Kidney epithelial cell (primary cell): Measurements from ENCODE around the gene CRACDL. TPM values are rescaled to one million over a fixed set of nuclear protein-coding genes. Genes with fewer than 3 reads are reported as not detected.

Source experiments
- DNase-seq: peaks from one replicate; pipeline ENCODE4 v3.0.0-alpha.2; 2010; ENCODE audit warnings: low read depth
- H3K27me3 ChIP-seq: 2 replicates; pipeline ENCODE4 v1.6.0; 2011; ENCODE audit warnings: low read length; ENCODE audit not compliant: control insufficient read depth, insufficient read depth
- H3K36me3 ChIP-seq: 2 replicates; pipeline ENCODE4 v1.5.1; 2011; ENCODE audit warnings: low read length; ENCODE audit not compliant: control insufficient read depth, insufficient read depth
- H3K4me3 ChIP-seq: 2 replicates; pipeline ENCODE4 v1.5.1; 2011; ENCODE audit warnings: low read depth, mild to moderate bottlenecking, control low read depth, low read length
- total RNA-seq: library from RNA; depleted of rRNA; stranded (reverse); fragments of >200 nt; gene quantifications from 2 replicates; pipeline ENCODE4 v1.2.3, GENCODE V29; 2015
- TF ChIP-seq, protein P1 (sequence below): IDR thresholded peaks from 2 replicates; pipeline ENCODE4 v1.5.1; 2011; ENCODE audit warnings: mild to moderate bottlenecking, moderate library complexity, low read length, control low read depth, inconsistent platforms; ENCODE audit not compliant: insufficient read depth, poor library complexity, severe bottlenecking

CRACDL gene
- total RNA-seq, 1 donor from 2014 or later = 1.4 TPM

DNA sequence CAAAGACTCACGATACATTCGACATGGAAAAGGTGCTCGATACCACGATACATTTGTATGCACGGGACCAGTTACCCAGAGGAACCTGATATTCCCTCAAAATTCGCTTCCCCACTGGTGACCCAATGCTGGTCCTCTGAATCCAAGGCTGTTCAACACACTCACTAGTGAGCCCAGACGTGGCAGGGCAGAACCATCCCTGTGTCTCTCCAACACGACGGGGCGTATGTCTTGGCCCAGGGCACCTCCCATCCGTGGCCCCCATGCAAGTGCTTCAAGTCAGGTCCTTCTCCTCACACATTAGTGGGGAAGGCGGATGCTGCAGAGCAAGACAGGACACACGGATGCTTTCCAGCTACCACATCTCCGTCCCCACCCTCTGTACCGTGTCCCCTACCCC lies 6.1 kb downstream of the CRACDL start:
- TF ChIP-seq, protein P1, sequence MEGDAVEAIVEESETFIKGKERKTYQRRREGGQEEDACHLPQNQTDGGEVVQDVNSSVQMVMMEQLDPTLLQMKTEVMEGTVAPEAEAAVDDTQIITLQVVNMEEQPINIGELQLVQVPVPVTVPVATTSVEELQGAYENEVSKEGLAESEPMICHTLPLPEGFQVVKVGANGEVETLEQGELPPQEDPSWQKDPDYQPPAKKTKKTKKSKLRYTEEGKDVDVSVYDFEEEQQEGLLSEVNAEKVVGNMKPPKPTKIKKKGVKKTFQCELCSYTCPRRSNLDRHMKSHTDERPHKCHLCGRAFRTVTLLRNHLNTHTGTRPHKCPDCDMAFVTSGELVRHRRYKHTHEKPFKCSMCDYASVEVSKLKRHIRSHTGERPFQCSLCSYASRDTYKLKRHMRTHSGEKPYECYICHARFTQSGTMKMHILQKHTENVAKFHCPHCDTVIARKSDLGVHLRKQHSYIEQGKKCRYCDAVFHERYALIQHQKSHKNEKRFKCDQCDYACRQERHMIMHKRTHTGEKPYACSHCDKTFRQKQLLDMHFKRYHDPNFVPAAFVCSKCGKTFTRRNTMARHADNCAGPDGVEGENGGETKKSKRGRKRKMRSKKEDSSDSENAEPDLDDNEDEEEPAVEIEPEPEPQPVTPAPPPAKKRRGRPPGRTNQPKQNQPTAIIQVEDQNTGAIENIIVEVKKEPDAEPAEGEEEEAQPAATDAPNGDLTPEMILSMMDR = no peak
- no peak for DNase-seq
- H3K4me3 ChIP-seq = no peak overlapping the region
- H3K27me3 ChIP-seq = peaks cover 2% of the 10 kb centered on the region
- H3K36me3 ChIP-seq = no peaks in the 10 kb centered on the region

DNA sequence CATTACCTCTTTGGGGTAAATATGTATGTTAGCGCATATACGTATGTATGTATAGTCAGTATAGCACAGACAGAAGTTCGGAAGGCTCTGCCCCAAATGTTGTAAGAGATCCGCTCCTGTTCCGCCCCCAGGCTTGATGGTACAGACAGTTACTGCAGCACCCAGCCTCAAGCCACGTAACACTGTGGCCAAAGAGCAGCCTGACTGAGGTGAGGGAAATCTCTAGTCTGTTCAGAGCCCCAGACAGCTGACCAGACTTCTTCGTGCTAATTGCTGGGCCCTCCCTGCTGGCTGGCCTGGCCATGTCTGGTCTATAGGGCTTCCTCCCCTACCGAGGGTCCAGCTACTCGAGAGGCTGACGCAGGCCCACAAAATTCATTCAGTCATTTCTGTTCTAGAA lies 7.8 kb downstream of the CRACDL start:
- Histone ChIP-seq H3K36me3 (no peaks in the 10 kb centered on the region), H3K4me3 (no peak overlapping the region), H3K27me3 (peaks cover 2% of the 10 kb centered on the region)
- TF ChIP-seq, protein P1 = no peak
- no peak for DNase-seq

DNA sequence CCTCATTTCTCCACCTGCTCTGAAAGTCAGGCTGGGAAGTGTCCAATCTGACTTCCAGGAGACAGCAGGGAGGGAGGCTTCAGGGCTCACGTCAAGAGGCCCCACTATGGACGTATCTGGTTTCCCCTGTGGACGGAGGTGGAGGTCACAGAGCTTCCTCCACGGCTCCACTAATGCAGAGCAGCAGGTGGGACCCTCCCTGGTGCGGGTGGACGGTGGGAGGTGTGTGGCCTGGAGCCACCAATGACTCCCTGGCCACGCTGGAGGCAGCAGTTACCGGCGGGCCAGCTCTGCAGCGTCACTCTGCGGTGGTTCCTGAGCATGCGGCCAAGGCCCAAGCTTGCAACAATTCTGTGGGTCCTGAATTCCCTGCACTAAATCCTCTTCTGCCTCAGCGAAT lies 9.0 kb downstream of the CRACDL start:
- no peak for DNase-seq
- H3K27me3 ChIP-seq = peaks cover 2% of the 10 kb centered on the region
- TF ChIP-seq, protein P1 = peak; percentile 21
- no peaks in the 10 kb centered on the region for H3K36me3 ChIP-seq
- H3K4me3 ChIP-seq = no peak overlapping the region

DNA sequence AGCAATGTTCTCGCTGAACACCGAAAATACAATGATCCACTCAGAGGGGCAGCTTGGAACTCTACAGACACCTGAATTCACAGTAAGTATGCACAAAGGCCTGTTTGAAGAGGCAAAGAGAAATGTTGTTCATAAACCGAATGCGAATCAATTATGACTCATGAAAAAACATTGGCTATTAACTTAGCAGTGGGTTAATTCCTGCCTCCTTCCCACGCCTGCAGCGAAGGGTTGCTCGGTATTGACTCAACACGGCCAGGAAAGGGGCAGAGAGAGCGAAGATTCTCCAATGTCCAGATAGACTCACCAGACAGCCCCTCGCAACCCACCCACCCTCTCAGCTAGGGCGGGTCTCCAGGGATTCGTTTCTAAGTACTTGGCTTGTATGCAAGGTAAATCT lies 9.4 kb downstream of the CRACDL start:
- Histone ChIP-seq H3K4me3 (no peak overlapping the region), H3K27me3 (peaks cover 2% of the 10 kb centered on the region), H3K36me3 (no peaks in the 10 kb centered on the region)
- no peak for DNase-seq
- TF ChIP-seq, protein P1 = no peak

DNA sequence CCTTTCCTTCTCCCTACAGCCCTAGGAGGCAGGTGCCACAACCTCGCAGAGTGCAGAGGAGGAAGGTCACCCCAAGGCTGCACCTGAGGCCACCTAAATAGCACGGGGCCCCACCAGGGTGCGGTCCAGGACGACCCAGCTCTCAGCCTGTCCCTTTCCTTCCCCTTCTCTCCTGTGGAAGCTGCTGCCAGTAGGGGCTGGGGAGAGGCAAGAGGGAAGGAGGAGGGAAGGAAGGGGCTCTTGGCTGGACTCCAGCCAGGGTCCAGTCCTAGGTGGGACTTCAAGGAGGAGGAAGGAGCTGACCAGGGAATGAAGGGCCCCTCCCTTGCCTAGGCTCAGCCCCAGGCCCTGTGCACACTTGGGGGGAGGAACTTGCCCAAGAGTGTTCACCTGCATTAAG lies 11.1 kb downstream of the CRACDL start:
- TF ChIP-seq, protein P1 = no peak
- Histone ChIP-seq H3K36me3 (no peaks in the 10 kb centered on the region), H3K27me3 (peaks cover 2% of the 10 kb centered on the region), H3K4me3 (no peak overlapping the region)
- no peak for DNase-seq

DNA sequence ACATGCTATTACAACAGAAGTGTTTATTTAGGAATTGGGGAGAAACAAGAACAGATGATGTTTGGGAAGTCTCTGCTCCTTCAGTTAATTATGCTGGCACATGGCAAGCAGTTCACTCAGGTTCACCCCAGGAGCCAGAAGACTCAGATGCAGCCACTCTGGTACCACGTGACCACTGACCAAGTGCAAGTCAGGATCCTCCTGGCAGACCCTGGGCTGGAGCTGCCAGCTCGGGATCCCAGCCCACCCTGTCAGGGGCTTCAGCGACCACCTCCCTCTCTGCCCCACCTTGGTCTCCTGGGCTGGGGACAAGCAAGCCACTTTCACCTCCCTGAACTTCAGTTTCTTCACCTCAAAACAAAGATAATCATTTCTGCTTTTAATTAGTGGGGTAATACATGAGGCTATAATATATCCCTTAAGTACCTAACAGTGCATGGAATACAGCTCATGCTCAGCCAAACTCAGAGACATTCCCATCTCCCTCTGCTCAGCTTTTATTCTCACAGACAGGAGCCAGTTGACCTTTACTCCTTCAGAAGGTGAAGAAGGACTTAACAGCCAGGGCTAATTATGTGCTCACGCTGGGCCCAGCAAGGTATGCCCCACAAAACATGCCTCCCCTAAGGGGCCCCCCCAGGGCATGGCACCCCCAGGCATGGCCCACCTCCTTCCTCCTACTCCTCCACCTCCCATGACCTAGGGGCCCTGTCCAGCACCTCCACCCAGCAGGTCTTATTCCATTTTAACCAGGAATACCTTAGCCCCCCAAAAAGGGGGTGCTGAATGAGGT lies 11.8 kb downstream of the CRACDL start:
- Histone ChIP-seq H3K27me3 (peaks cover under 1% of the 10 kb centered on the region), H3K36me3 (no peaks in the 10 kb centered on the region), H3K4me3 (no peak overlapping the region)
- TF ChIP-seq, protein P1 = no peak
- no peak for DNase-seq
